Osteoblast (primary cell): Measurements from ENCODE around the gene SELPLG. TPM values are rescaled to one million over a fixed set of nuclear protein-coding genes. Genes with fewer than 3 reads are reported as not detected.
A peak's percentile ranks its signal among the peaks of the same experiment; 100 is the strongest.

Experiments
- DNase-seq: peaks from one replicate; pipeline ENCODE4 v3.0.0; 2011; ENCODE audit warnings: low spot score, mixed read lengths; ENCODE audit not compliant: insufficient read length; ENCODE audit errors: missing footprints
- H2AFZ ChIP-seq: 2 replicates; pipeline ENCODE4 v1.6.0; 2011; ENCODE audit warnings: mild to moderate bottlenecking, low read length
- H3K27ac ChIP-seq: 2 replicates; pipeline ENCODE4 v1.5.1; 2011; ENCODE audit warnings: mild to moderate bottlenecking, low read depth, low read length, moderate library complexity
- H3K27me3 ChIP-seq: 2 replicates; pipeline ENCODE4 v1.6.0; 2012; ENCODE audit warnings: mild to moderate bottlenecking, control low read depth, inconsistent platforms, low read length, moderate library complexity; ENCODE audit not compliant: insufficient read depth
- H3K36me3 ChIP-seq: 2 replicates; pipeline ENCODE4 v1.5.1; 2011; ENCODE audit warnings: mild to moderate bottlenecking, low read length, control low read depth, moderate library complexity; ENCODE audit not compliant: insufficient read depth
- H3K4me1 ChIP-seq: 2 replicates; pipeline ENCODE4 v1.5.1; 2011; ENCODE audit warnings: mild to moderate bottlenecking, low read length, control low read depth, moderate library complexity; ENCODE audit not compliant: insufficient read depth
- H3K4me2 ChIP-seq: 2 replicates; pipeline ENCODE4 v1.6.0; 2011; ENCODE audit warnings: mild to moderate bottlenecking, low read length; ENCODE audit not compliant: insufficient read depth
- H3K4me3 ChIP-seq: fragments of 200-600 bp; sonication (generic); 3 replicates; pipeline ENCODE4 v1.5.1; 2012; ENCODE audit warnings: mild to moderate bottlenecking, low read length, inconsistent platforms; ENCODE audit not compliant: insufficient read depth
- H3K79me2 ChIP-seq: 2 replicates; pipeline ENCODE4 v1.6.0; 2012; ENCODE audit warnings: mild to moderate bottlenecking, low read length, control low read depth, inconsistent platforms; ENCODE audit not compliant: insufficient read depth
- H3K9me3 ChIP-seq: 2 replicates; pipeline ENCODE4 v1.5.1; 2011; ENCODE audit warnings: low read depth, low read length, control low read depth
- H4K20me1 ChIP-seq: 2 replicates; pipeline ENCODE4 v1.6.0; 2012; ENCODE audit warnings: mild to moderate bottlenecking, low read length, control low read depth; ENCODE audit not compliant: insufficient read depth
- CTCF ChIP-seq: IDR thresholded peaks from 2 replicates; pipeline ENCODE4 v1.5.1; 2011; ENCODE audit warnings: mild to moderate bottlenecking, low read depth, low read length, moderate library complexity; ENCODE audit errors: extremely low read depth
- total RNA-seq: library from RNA; depleted of rRNA; stranded (reverse); fragments of >200 nt; gene quantifications from 2 replicates; pipeline ENCODE4 v1.2.3, GENCODE V29; 2012

The SELPLG gene
- total RNA-seq, 1 donor = 1.1 TPM

- peaks cover 57% of the 10 kb centered on the region for H3K36me3 ChIP-seq
- H3K4me2 ChIP-seq = no peak overlapping the region
- H3K27me3 ChIP-seq = no peaks in the 10 kb centered on the region
- H3K4me3 ChIP-seq = no peak overlapping the region
- no peak overlapping the region for H2AFZ ChIP-seq
- H3K4me1 ChIP-seq = peaks cover 56% of the 10 kb centered on the region
- no peak for TF ChIP-seq CTCF
- peaks cover 23% of the 10 kb centered on the region for H4K20me1 ChIP-seq
- H3K9me3 ChIP-seq = no peaks in the 10 kb centered on the region
- no peak overlapping the region for H3K27ac ChIP-seq
- no peak for DNase-seq
- peaks cover 36% of the 10 kb centered on the region for H3K79me2 ChIP-seq
These were observed 12.2 kb upstream of the SELPLG start for GRCh38 chr12:108645686-108646599.

- DNase-seq = no peak
- Histone ChIP-seq H3K9me3 (no peaks in the 10 kb centered on the region), H3K27ac (no peak overlapping the region), H3K36me3 (peaks cover 48% of the 10 kb centered on the region), H3K79me2 (peaks cover 31% of the 10 kb centered on the region), H4K20me1 (peaks cover 23% of the 10 kb centered on the region), H2AFZ (no peak overlapping the region), H3K27me3 (no peaks in the 10 kb centered on the region), H3K4me2 (no peak overlapping the region), H3K4me3 (no peak overlapping the region), H3K4me1 (peaks cover 47% of the 10 kb centered on the region)
- TF ChIP-seq CTCF = no peak
These were observed 11.1 kb upstream of the SELPLG start for GRCh38 chr12:108644811-108645120.

GRCh38 chr12:108643941-108644810, 10.5 kb upstream of the SELPLG start:
- H3K9me3 ChIP-seq = no peaks in the 10 kb centered on the region
- peaks cover 31% of the 10 kb centered on the region for H3K79me2 ChIP-seq
- TF ChIP-seq CTCF = no peak
- H3K4me3 ChIP-seq = no peak overlapping the region
- no peak overlapping the region for H2AFZ ChIP-seq
- H3K27ac ChIP-seq = peak overlapping the region; percentile 2
- H3K4me1 ChIP-seq = peaks cover 41% of the 10 kb centered on the region
- peaks cover 48% of the 10 kb centered on the region for H3K36me3 ChIP-seq
- DNase-seq = peak; percentile 85
- peaks cover 26% of the 10 kb centered on the region for H4K20me1 ChIP-seq
- H3K4me2 ChIP-seq = peak overlapping the region; percentile 8
- H3K27me3 ChIP-seq = no peaks in the 10 kb centered on the region
